Mononuclear cell (primary cell): ENCODE results near the gene CDH4. TPM values are rescaled to one million over a fixed set of nuclear protein-coding genes. Genes with fewer than 3 reads are reported as not detected.

Experiments
- H3K27me3 ChIP-seq: 2 replicates; pipeline ENCODE4 v1.6.0; 2011; ENCODE audit warnings: low read length, control low read depth; ENCODE audit not compliant: insufficient read depth
- H3K4me1 ChIP-seq: 2 replicates; pipeline ENCODE4 v1.5.1; 2011; ENCODE audit warnings: mild to moderate bottlenecking, low read length, control low read depth; ENCODE audit not compliant: insufficient read depth
- H3K4me3 ChIP-seq: 2 replicates; pipeline ENCODE4 v1.5.1; 2011; ENCODE audit warnings: mild to moderate bottlenecking, low read length, moderate library complexity
- H3K9me3 ChIP-seq: 2 replicates; pipeline ENCODE4 v1.5.1; 2011; ENCODE audit warnings: low read depth, mild to moderate bottlenecking, control low read depth, low read length
- total RNA-seq: library from RNA; depleted of rRNA; stranded (reverse); fragments of >200 nt; gene quantifications from one replicate; pipeline ENCODE4 v1.2.3, GENCODE V29; 2012

The CDH4 gene
- total RNA-seq, 1 donor, result under 0.01 TPM

GRCh38 chr20:61298661-61299060 lies 46.6 kb downstream of the CDH4 start:
- no peak overlapping the region for H3K4me3 ChIP-seq
- no peaks in the 10 kb centered on the region for H3K9me3 ChIP-seq
- no peaks in the 10 kb centered on the region for H3K4me1 ChIP-seq
- H3K27me3 ChIP-seq, result no peaks in the 10 kb centered on the region

- Histone ChIP-seq H3K27me3 (no peaks in the 10 kb centered on the region), H3K9me3 (no peaks in the 10 kb centered on the region), H3K4me1 (no peaks in the 10 kb centered on the region), H3K4me3 (no peak overlapping the region)
Measured at GRCh38 chr20:61299104-61299503, 47.0 kb downstream of the CDH4 start.

GRCh38 chr20:61299618-61300017 lies 47.6 kb downstream of the CDH4 start:
- Histone ChIP-seq H3K27me3 (no peaks in the 10 kb centered on the region), H3K4me3 (no peak overlapping the region), H3K9me3 (no peaks in the 10 kb centered on the region), H3K4me1 (no peaks in the 10 kb centered on the region)

- Histone ChIP-seq H3K4me3 (no peak overlapping the region), H3K27me3 (no peaks in the 10 kb centered on the region), H3K4me1 (no peaks in the 10 kb centered on the region), H3K9me3 (no peaks in the 10 kb centered on the region)
Measured at GRCh38 chr20:61300293-61300692, 48.2 kb downstream of the CDH4 start.

- H3K9me3 ChIP-seq, result no peaks in the 10 kb centered on the region
- H3K4me1 ChIP-seq, result no peaks in the 10 kb centered on the region
Measured at GRCh38 chr20:61300709-61301108, 48.6 kb downstream of the CDH4 start.

GRCh38 chr20:61301711-61302525 lies 49.9 kb downstream of the CDH4 start:
- Histone ChIP-seq H3K9me3 (no peaks in the 10 kb centered on the region), H3K4me1 (no peaks in the 10 kb centered on the region), H3K27me3 (no peaks in the 10 kb centered on the region), H3K4me3 (no peak overlapping the region)

More at GRCh38 chr20:61300709-61301108, 48.6 kb downstream of the CDH4 start:
- Histone ChIP-seq H3K27me3 (no peaks in the 10 kb centered on the region), H3K4me3 (no peak overlapping the region)

- H3K9me3 ChIP-seq, result no peaks in the 10 kb centered on the region
- H3K4me1 ChIP-seq, result no peaks in the 10 kb centered on the region
- H3K4me3 ChIP-seq, result no peak overlapping the region
- H3K27me3 ChIP-seq, result no peaks in the 10 kb centered on the region
Measured at GRCh38 chr20:61303217-61303616, 51.2 kb downstream of the CDH4 start.

GRCh38 chr20:61303675-61304074 lies 51.6 kb downstream of the CDH4 start:
- no peaks in the 10 kb centered on the region for H3K4me1 ChIP-seq
- H3K4me3 ChIP-seq, result no peak overlapping the region
- H3K9me3 ChIP-seq, result no peaks in the 10 kb centered on the region
- H3K27me3 ChIP-seq, result no peaks in the 10 kb centered on the region

GRCh38 chr20:61304750-61305149 lies 52.7 kb downstream of the CDH4 start:
- Histone ChIP-seq H3K4me1 (no peaks in the 10 kb centered on the region), H3K27me3 (no peaks in the 10 kb centered on the region), H3K4me3 (no peak overlapping the region), H3K9me3 (no peaks in the 10 kb centered on the region)

- no peak overlapping the region for H3K4me3 ChIP-seq
- H3K27me3 ChIP-seq, result no peaks in the 10 kb centered on the region
- no peaks in the 10 kb centered on the region for H3K9me3 ChIP-seq
- H3K4me1 ChIP-seq, result no peaks in the 10 kb centered on the region
Measured at GRCh38 chr20:61306937-61307475, 54.9 kb downstream of the CDH4 start.

GRCh38 chr20:61307686-61308476 lies 55.8 kb downstream of the CDH4 start:
- no peak overlapping the region for H3K4me3 ChIP-seq
- H3K9me3 ChIP-seq, result no peaks in the 10 kb centered on the region
- H3K27me3 ChIP-seq, result no peaks in the 10 kb centered on the region
- no peaks in the 10 kb centered on the region for H3K4me1 ChIP-seq

- Histone ChIP-seq H3K4me3 (no peak overlapping the region), H3K9me3 (no peaks in the 10 kb centered on the region), H3K4me1 (no peaks in the 10 kb centered on the region), H3K27me3 (no peaks in the 10 kb centered on the region)
Measured at GRCh38 chr20:61308477-61308774, 56.4 kb downstream of the CDH4 start.

GRCh38 chr20:61310954-61311353 lies 58.9 kb downstream of the CDH4 start:
- no peaks in the 10 kb centered on the region for H3K9me3 ChIP-seq
- no peaks in the 10 kb centered on the region for H3K4me1 ChIP-seq
- H3K27me3 ChIP-seq, result no peaks in the 10 kb centered on the region
- no peak overlapping the region for H3K4me3 ChIP-seq

- Histone ChIP-seq H3K9me3 (no peaks in the 10 kb centered on the region), H3K4me3 (no peak overlapping the region), H3K4me1 (no peaks in the 10 kb centered on the region), H3K27me3 (no peaks in the 10 kb centered on the region)
Measured at GRCh38 chr20:61311656-61312387, 59.8 kb downstream of the CDH4 start.

GRCh38 chr20:61312925-61313324 lies 60.9 kb downstream of the CDH4 start:
- no peak overlapping the region for H3K4me3 ChIP-seq
- H3K27me3 ChIP-seq, result no peaks in the 10 kb centered on the region
- no peaks in the 10 kb centered on the region for H3K9me3 ChIP-seq
- H3K4me1 ChIP-seq, result no peaks in the 10 kb centered on the region
